ENCODE measurements around the gene ITPR2. TPM values are rescaled to one million over a fixed set of nuclear protein-coding genes. Genes with fewer than 3 reads are reported as not detected.

ITPR2 gene
- total RNA-seq, result 48.5 TPM

DNA sequence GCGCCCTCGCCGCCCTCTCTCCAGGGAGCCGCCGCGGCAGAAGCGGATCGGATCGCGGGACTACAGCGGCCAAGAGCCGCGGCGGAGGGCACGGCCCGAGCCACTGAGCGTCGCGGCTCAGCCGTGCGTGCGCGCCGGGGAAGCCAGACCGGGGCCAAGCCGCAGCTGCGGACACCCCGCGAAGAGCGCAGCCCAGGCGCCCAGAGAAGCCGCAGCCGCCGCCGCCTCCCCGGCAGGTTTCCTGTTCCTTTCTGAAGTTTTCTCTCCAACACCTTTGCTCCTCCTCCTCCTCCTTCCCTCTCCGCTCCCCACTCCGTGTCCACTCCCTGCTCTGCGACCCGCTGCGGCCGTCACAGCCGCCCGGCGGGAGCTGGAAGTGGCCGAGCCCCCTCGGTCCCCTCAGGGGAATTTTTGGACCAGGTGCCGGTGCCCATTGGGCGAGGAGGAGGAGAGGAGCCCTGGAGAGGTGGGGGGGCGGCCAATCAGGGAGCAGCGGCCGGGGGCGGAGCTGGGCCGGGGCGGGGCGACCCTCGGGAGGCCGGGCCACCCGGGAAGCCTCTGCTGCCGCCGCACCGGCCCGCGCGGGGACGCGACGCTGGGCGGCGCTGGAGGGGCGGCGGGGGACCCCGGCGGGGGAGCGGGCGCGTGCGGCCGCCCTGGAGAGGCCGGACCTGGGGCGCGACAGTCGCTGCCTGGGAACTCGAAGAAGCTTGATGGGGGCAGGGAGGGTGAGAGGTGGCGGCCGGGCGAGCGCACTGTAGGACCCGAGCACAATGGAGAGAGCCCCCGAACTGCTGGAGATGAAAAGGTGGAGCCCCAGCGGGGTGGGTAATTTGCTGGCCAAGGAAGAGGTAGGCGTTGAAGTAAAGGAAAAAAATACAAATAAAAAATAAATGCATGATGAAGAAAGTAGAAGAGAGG is at the start of gene ITPR2:
TSS of gene ITPR2 (minus strand) at position 373 of the 921 bp plus-strand sequence. CDS start 413 bp downstream, outside the sequence.

Small RNAs within 50 kb of the gene (small RNA-seq; reads per million reads assigned to genes)
- gene RNA5SP354 (ENCODE audit: low replicate concordance), result not detected

Other genes with a start within 250 kb of the ITPR2 start
- gene INTS13, start 104.8 kb upstream of the ITPR2 start, total RNA-seq, result 24.7 TPM
- 56.0 TPM for gene FGFR1OP2, start 105.3 kb upstream of the ITPR2 start, total RNA-seq
- gene TM7SF3, start 181.2 kb upstream of the ITPR2 start, total RNA-seq, result 77.0 TPM
- gene MED21, start 189.4 kb upstream of the ITPR2 start, total RNA-seq, result 113 TPM
- not detected for gene C12orf71, start 249.4 kb upstream of the ITPR2 start, total RNA-seq